ENCODE measurements around the gene L3MBTL4. TPM values are rescaled to one million over a fixed set of nuclear protein-coding genes. Genes with fewer than 3 reads are reported as not detected.

L3MBTL4 gene
- total RNA-seq, 1 experiment from 2014 or later: 1.4 TPM

DNA sequence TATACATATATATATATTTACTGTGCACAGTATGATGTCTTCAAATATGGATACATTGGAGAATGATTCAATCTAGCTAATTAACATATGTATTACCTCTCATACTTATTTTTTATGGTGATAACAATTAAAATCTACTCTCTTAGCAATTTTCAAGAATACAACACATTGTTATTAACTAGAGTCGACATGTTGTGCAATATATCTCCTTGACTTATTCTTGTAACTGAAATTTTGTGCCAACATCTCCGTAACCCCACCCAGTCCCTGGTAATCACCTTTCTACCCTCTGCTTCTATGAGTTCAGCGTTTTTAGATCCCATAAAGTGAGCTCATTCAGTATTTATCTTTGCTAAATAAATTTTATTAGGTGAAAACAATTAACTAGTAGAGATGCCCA is 303.0 kb downstream of the L3MBTL4 start:
- ATAC-seq: no peak
- H3K27ac Mint-ChIP-seq: no peak overlapping the region

More for the DNA sequence above, 303.0 kb downstream of the L3MBTL4 start:
- H3K36me3 Mint-ChIP-seq: no peaks in the 10 kb centered on the region
- DNase-seq (ENCODE audit: low spot score): no peak
- ChIA-PET CTCF (no interaction called here), POLR2A (no interaction called here)
- H3K9me3 Mint-ChIP-seq: no peaks in the 10 kb centered on the region
- TF ChIP-seq MYBL2 (CRISPR knock-in tag; IDR thresholded peaks at IDR 0.05) (no peak), E2F1 (CRISPR knock-in tag; IDR thresholded peaks at IDR 0.05) (no peak), ATF2 (CRISPR knock-in tag; IDR thresholded peaks at IDR 0.05; ENCODE audit: borderline replicate concordance, low read depth) (no peak), NR3C1 (CRISPR knock-in tag; conservative IDR thresholded peaks at IDR 0.05; ENCODE audit: low read depth) (no peak), NR1H2 (CRISPR knock-in tag; IDR thresholded peaks at IDR 0.05) (no peak), FOXK1 (CRISPR knock-in tag; IDR thresholded peaks at IDR 0.05) (no peak), IRF1 (CRISPR knock-in tag; IDR thresholded peaks at IDR 0.05) (no peak), NFYB (CRISPR knock-in tag; conservative IDR thresholded peaks at IDR 0.05; ENCODE audit: low read depth) (no peak), NFE2L1 (CRISPR knock-in tag; IDR thresholded peaks at IDR 0.05) (no peak), TCF7 (CRISPR knock-in tag; IDR thresholded peaks at IDR 0.05; ENCODE audit: low read depth) (no peak), CREM (CRISPR knock-in tag; IDR thresholded peaks at IDR 0.05) (no peak), ZNF263 (CRISPR knock-in tag; IDR thresholded peaks at IDR 0.05; ENCODE audit: low read depth) (no peak), E2F5 (CRISPR knock-in tag; IDR thresholded peaks at IDR 0.05) (no peak), E2F4 (CRISPR knock-in tag; IDR thresholded peaks at IDR 0.05; ENCODE audit: borderline replicate concordance, low read depth) (no peak), ZNF671 (CRISPR knock-in tag; IDR thresholded peaks at IDR 0.05) (no peak), ZNF423 (CRISPR knock-in tag; IDR thresholded peaks at IDR 0.05) (no peak), ZNF138 (CRISPR knock-in tag; conservative IDR thresholded peaks at IDR 0.05) (no peak)
- TF ChIP-seq, protein P1, sequence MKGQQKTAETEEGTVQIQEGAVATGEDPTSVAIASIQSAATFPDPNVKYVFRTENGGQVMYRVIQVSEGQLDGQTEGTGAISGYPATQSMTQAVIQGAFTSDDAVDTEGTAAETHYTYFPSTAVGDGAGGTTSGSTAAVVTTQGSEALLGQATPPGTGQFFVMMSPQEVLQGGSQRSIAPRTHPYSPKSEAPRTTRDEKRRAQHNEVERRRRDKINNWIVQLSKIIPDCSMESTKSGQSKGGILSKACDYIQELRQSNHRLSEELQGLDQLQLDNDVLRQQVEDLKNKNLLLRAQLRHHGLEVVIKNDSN (CRISPR knock-in tag; IDR thresholded peaks at IDR 0.05): no peak
- TF ChIP-seq, protein P2, sequence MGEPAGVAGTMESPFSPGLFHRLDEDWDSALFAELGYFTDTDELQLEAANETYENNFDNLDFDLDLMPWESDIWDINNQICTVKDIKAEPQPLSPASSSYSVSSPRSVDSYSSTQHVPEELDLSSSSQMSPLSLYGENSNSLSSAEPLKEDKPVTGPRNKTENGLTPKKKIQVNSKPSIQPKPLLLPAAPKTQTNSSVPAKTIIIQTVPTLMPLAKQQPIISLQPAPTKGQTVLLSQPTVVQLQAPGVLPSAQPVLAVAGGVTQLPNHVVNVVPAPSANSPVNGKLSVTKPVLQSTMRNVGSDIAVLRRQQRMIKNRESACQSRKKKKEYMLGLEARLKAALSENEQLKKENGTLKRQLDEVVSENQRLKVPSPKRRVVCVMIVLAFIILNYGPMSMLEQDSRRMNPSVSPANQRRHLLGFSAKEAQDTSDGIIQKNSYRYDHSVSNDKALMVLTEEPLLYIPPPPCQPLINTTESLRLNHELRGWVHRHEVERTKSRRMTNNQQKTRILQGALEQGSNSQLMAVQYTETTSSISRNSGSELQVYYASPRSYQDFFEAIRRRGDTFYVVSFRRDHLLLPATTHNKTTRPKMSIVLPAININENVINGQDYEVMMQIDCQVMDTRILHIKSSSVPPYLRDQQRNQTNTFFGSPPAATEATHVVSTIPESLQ (CRISPR knock-in tag; IDR thresholded peaks at IDR 0.05): no peak
- TF ChIP-seq, protein P3, sequence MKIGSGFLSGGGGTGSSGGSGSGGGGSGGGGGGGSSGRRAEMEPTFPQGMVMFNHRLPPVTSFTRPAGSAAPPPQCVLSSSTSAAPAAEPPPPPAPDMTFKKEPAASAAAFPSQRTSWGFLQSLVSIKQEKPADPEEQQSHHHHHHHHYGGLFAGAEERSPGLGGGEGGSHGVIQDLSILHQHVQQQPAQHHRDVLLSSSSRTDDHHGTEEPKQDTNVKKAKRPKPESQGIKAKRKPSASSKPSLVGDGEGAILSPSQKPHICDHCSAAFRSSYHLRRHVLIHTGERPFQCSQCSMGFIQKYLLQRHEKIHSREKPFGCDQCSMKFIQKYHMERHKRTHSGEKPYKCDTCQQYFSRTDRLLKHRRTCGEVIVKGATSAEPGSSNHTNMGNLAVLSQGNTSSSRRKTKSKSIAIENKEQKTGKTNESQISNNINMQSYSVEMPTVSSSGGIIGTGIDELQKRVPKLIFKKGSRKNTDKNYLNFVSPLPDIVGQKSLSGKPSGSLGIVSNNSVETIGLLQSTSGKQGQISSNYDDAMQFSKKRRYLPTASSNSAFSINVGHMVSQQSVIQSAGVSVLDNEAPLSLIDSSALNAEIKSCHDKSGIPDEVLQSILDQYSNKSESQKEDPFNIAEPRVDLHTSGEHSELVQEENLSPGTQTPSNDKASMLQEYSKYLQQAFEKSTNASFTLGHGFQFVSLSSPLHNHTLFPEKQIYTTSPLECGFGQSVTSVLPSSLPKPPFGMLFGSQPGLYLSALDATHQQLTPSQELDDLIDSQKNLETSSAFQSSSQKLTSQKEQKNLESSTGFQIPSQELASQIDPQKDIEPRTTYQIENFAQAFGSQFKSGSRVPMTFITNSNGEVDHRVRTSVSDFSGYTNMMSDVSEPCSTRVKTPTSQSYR (CRISPR knock-in tag; IDR thresholded peaks at IDR 0.05): no peak
- no peaks in the 10 kb centered on the region for H3K4me1 Mint-ChIP-seq
- no peaks in the 10 kb centered on the region; the same call in 1 of the 2 replicates for H3K27me3 Mint-ChIP-seq (ENCODE audit: low read depth)
- no peak overlapping the region for H3K4me3 Mint-ChIP-seq

Data from WTC11 (cell line).